KOPT-K1 (cell line): ENCODE results near the gene PATL1.
"Not testable (repeated sequence)": the region's sequence is repeated elsewhere in the genome, so short reads cannot be mapped to it uniquely, and the experiment has no call there.

Experiments
- H3K27ac ChIP-seq: fragments of 200-600 bp; sonication (generic); 2 replicates; pipeline ENCODE4 v1.5.1; 2016; ENCODE audit warnings: antibody characterized with exemption, mild to moderate bottlenecking, low read depth, low read length; ENCODE audit not compliant: poor library complexity, severe bottlenecking
- H3K36me3 ChIP-seq: fragments of 200-600 bp; sonication (generic); 2 replicates; pipeline ENCODE4 v1.5.1; 2017; ENCODE audit warnings: antibody characterized with exemption, mild to moderate bottlenecking, low read length, moderate library complexity; ENCODE audit not compliant: insufficient read depth
- H3K9me3 ChIP-seq: fragments of 200-600 bp; sonication (generic); 2 replicates; pipeline ENCODE4 v1.5.1; 2017; ENCODE audit warnings: antibody characterized with exemption, low read length, mild to moderate bottlenecking; ENCODE audit not compliant: insufficient read depth, poor library complexity, severe bottlenecking

PATL1 gene, protein sequence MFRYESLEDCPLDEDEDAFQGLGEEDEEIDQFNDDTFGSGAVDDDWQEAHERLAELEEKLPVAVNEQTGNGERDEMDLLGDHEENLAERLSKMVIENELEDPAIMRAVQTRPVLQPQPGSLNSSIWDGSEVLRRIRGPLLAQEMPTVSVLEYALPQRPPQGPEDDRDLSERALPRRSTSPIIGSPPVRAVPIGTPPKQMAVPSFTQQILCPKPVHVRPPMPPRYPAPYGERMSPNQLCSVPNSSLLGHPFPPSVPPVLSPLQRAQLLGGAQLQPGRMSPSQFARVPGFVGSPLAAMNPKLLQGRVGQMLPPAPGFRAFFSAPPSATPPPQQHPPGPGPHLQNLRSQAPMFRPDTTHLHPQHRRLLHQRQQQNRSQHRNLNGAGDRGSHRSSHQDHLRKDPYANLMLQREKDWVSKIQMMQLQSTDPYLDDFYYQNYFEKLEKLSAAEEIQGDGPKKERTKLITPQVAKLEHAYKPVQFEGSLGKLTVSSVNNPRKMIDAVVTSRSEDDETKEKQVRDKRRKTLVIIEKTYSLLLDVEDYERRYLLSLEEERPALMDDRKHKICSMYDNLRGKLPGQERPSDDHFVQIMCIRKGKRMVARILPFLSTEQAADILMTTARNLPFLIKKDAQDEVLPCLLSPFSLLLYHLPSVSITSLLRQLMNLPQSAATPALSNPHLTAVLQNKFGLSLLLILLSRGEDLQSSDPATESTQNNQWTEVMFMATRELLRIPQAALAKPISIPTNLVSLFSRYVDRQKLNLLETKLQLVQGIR

DNA sequence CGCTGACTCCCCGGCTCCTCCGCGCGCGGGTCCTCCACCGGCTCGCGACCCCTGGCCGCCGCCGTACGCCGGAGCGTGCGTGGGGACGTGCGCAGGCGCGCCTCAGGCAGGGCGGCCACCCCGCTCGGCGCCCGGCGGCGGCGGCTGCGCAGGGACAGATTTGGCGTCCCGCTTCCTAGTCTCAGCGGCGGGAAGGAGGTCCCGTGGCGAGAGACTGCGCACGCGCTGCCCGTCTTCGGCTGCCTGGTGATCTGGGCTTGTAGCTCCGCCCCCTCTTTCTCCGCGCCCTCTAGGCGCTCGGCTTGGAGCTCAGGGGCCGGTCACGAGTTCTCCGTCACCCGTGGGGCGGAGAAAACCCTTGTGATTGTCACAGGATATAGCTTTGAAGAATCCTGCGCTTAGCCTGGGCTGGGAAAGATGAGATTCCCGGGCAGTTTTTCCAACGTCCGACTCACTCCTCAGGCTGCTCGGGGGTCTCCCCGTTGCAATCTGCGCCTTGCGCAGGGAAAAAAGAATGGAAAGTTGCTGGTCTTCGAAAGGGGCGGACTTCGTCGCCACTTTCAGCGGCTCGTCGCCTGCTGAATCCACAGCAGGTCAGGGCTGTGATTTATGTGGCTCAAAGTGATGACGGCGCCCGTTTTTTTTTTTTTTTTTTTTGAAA is at the start of gene PATL1:
PATL1 (minus strand) TSS at position 88 of the 661 bp plus-strand sequence. CDS start 142 bp downstream, outside the sequence.
- Histone ChIP-seq H3K9me3 (no peaks in the 10 kb centered on the region), H3K36me3 (peaks cover 33% of the 10 kb centered on the region), H3K27ac (peak within 1 kb of the TSS; percentile 89)

DNA sequence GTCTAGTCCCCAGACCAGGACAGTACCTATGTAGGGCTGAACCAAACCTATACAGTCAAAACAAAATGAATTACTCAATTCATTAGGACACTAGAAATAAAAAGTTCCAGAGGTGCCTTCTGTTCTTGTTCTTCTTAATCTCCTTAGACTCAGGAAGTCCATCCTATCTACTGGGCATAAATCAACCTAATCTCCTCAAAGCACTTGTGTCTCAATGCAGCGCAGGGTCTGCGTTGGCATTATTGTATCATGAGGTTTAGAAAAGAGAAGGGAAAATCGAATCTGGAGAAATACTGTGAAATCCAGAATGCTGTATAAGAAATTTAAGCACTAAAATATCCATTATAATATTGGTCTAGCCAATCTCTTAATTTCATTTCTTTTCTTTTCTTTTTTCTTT is 47.2 kb upstream of the PATL1 start:
- H3K27ac ChIP-seq = no peak overlapping the region
- no peaks in the 10 kb centered on the region for H3K9me3 ChIP-seq
- H3K36me3 ChIP-seq = no peaks in the 10 kb centered on the region

DNA sequence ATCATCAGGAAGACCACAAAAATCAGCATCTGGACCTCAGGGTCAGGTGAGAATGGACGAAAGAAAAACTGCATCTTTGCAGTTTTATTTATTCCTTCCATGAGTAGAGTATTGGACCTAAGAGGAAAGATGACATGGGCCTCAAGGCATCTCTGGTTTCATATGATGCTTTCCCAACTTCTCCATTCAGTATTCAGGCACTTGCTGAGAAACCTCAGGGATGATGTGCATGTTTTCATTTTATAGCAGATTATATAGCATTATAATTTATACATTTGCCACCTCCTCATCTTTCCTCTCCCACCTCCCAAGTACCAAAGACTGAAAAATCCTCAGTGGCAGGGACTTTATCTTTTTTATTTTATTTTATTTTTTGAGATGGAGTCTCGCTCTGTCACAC is 44.9 kb upstream of the PATL1 start, which contains the start of gene OR10V1:
OR10V1 (minus strand) TSS at position 101 of the 400 bp plus-strand sequence; CDS start at position 101, 0 bp downstream.
- H3K27ac ChIP-seq = no peak within 1 kb of the TSS
- no peaks in the 10 kb centered on the region for H3K36me3 ChIP-seq
- no peaks in the 10 kb centered on the region for H3K9me3 ChIP-seq

DNA sequence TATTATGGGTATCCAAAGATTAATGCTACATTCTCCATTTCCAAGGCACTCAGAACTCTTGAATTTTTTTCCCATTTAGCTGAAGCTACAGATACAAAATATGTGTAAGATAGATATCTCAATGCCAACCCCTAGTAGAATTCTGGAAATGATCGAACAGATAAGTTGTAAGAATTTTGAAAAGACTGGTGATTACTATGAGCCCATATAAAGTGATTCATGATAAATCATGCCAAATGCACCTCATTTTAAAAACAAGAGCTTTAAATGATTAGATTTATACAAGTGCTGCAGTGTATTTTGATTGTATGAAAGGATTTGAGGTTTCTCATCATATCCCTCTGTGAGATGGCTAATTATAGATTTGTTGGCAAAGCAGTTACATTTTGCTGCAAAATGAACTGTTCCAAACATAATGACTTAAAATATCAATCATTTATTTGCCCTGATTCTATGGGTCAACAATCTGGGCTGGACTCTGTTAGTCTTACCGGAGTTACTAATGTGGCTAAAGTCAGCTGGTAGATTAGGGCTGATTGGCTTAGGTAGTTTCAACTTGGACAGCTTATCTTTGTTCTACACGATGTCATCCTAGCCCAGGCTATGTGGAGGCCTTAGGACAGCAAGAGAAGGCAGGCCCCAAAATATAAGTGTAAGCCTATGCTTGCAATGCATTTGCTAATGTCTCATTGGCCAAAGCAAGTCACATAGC is 41.5 kb upstream of the PATL1 start:
- H3K27ac ChIP-seq = no peak overlapping the region
- no peaks in the 10 kb centered on the region for H3K36me3 ChIP-seq
- no peaks in the 10 kb centered on the region for H3K9me3 ChIP-seq

DNA sequence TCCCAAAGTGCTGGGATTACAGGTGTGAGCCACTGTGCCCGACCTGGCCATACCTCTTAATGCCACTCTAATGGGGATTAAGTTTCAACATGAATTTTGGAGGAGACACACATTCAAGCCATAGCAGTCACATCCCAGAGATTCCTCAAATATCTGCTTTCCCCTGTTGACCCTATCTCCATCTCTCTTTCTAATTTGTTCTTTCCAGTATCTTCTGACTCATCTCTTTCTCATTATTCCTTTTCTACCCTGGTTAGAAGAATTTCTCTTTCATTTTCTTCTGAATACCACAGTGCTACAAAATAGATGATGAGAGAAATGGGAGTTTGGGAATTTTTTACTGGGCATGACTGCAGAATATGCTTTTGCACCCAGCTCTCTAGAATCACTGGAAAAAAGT is 39.7 kb upstream of the PATL1 start:
- no peaks in the 10 kb centered on the region for H3K9me3 ChIP-seq
- H3K27ac ChIP-seq = no peak overlapping the region
- no peaks in the 10 kb centered on the region for H3K36me3 ChIP-seq

DNA sequence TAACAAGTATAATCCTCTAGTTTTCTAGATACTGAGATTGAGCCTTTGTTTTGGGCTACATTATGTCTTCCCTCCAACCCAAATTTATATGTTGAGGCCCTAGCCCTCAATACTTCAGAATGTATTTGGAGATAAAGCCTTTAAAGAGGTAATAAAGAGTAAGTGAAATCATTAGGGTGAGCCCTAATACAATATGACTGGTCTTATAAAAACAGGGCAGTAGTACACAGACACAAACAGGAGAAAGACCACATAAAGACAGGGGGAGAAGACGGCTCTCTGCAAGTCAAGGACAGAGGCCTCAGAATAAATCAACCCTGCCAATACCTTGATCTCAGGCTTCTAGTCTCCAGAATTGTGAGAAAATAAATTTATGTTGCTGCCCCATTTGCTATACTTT is 38.5 kb upstream of the PATL1 start:
- Histone ChIP-seq H3K9me3 (no peaks in the 10 kb centered on the region), H3K27ac (no peak overlapping the region), H3K36me3 (no peaks in the 10 kb centered on the region)

DNA sequence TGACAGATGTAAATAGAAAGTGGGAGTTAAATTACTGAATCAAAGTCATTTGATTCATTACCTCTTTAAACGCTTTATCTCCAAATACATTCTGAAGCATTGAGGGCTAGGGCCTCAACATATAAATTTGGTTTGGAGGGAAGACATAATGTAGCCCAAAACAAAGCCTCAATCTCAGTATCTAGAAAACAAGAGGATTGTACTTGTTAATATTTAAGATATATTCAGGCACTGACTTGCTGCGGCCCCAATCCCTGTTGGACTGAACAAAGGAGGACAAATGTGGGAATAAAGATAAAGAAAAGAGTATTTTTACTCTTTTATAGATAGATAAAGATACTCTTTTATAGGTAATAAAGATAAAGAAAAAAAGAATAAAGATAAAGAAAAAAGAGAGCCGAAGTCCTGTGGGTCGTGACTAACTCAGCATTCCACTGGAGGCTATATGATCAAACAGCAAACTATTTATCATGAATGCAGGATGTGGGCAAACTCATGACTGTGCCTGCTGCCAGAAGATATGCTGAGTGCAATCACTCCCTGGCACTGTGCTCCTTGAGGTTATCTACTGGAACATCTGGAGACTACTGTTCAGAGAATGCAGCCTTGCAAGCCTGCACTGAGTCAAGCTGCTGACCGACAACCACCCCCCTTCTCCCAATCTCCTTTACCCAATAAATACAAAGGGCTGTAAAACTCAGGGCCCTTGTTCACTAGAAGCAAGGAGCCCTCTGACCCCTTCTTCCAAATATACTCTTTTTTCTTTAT is 37.9 kb upstream of the PATL1 start:
- H3K27ac ChIP-seq = no peak overlapping the region
- H3K36me3 ChIP-seq = no peaks in the 10 kb centered on the region
- H3K9me3 ChIP-seq = no peaks in the 10 kb centered on the region

DNA sequence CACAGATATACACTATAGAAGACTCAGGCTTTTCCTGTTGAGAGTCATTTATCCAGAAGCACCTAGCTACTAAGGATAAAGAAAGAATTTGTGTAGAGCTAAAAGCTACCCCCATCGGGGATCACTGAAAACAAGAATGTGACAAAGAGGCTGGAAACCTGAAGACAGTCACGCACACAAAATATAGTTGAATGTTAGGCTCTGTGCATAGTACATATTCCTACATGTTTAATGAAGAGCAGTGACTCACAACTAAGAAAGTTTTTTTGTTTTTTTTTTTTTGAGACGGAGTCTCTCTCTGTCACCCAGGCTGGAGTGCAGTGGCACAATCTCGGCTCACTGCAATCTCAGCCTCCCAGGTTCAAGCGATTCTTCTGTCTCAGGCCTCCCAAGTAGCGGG is 36.5 kb upstream of the PATL1 start:
- no peak overlapping the region for H3K27ac ChIP-seq
- no peaks in the 10 kb centered on the region for H3K36me3 ChIP-seq
- no peaks in the 10 kb centered on the region for H3K9me3 ChIP-seq

DNA sequence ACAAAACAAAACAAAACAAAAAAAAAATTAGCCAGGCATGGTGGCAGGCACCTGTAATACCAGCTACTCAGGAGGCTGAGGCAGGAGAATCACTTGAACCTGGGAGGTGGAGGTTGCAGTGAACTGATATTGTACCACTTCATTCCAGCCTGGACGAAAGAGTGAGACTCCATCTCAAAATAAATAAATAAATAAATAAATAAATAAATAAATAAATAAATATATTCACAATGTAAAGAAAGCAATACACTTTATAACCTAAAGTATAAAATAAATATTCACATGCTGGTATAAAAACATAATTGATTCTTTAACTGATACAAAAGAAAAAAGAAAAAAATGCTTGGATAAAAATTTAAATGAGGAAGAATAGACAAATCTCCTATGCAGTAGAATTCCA is 34.7 kb upstream of the PATL1 start:
- not testable (repeated sequence) for H3K27ac ChIP-seq, H3K9me3 ChIP-seq, H3K36me3 ChIP-seq

DNA sequence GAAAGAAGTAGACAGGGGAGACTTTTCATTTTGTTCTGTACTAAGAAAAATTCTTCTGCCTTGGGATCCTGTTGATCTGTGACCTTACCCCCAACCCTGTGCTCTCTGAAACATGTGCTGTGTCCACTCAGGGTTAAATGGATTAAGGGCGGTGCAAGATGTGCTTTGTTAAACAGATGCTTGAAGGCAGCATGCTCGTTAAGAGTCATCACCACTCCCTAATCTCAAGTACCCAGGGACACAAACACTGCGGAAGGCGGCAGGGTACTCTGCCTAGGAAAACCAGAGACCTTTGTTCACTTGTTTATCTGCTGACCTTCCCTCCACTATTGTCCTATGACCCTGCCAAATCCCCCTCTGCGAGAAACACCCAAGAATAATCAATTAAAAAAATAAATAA is 31.3 kb upstream of the PATL1 start:
- H3K9me3 ChIP-seq, H3K36me3 ChIP-seq, H3K27ac ChIP-seq: not testable (repeated sequence)

DNA sequence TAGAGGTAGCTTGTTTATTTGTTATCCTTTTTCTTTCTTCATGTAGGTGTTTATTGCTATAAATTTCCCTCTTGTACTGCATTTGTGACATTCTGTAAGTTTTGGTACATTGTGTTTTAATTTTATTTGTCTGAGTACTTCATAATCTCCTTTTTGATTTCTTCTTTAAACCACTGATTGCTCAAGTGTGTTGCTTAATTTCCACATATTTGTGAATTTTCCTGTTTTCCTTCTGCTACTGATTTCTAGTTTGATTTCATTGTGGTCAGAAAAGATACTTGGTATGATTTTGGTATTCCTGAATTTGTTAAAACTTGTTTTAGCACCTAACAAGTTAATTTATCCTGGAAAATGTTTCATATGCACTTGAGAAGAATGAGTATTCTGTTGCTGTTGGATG is 29.7 kb upstream of the PATL1 start:
- Histone ChIP-seq H3K27ac (no peak overlapping the region), H3K36me3 (no peaks in the 10 kb centered on the region), H3K9me3 (peaks cover 5% of the 10 kb centered on the region)

DNA sequence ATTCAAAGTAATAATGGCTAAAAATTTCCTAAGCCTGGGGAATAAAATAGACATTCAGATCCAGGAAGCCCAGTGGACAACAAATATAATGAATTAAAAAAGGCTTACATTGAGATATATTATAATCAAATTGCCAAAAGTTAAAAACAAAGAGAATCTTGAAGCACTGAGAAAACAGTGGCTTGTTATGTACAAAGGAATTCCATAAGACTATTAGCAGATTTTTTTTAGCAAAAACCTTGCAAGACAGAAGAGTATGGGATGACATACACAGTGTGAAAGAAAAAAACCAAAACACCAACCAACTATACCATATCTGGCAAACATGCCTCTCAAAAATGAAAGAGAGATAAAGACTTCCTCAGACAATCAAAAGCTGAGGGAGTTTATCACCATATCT is 24.1 kb upstream of the PATL1 start:
- Histone ChIP-seq H3K27ac (no peak overlapping the region), H3K9me3 (peaks cover 4% of the 10 kb centered on the region), H3K36me3 (no peaks in the 10 kb centered on the region)

DNA sequence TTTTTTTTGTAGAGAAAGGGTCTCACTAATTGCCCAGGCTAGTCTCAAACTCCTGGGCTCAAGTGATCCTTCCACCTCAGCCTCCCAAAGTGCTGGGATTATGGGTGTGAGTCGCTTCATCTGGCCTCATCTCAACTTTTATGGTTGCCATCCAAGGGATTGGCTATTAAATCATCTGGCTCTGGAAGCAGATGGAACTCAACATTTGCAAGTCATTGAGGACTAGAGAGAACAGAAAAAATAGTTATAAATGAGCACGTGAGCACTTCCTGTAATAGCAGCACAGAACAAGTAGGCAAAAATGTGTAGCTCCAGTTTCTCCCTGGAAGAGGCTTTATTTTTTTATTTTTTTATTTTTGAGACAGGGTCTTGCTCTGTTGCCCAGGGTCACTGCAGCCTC is 22.3 kb upstream of the PATL1 start:
- Histone ChIP-seq H3K9me3 (peaks cover 4% of the 10 kb centered on the region), H3K36me3 (no peaks in the 10 kb centered on the region), H3K27ac (no peak overlapping the region)

DNA sequence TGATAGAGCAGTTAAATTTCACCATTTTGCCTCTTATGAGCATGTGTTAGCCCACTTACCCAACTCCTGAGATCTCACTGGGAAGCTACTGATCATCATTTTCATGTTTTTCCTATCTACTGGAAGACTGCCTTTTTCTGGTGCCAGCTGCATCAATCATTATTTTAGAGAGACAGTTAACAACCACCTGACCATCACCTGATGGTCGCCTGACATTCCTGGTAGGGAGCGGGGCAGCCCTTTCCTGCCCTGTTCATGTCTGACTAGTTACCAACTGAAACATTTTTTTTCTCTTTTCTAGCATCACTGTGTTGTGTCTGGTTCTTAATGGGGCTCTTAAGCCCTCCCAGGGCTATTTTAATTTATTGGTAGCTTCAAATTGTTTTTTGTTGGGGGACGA is 20.2 kb upstream of the PATL1 start:
- Histone ChIP-seq H3K36me3 (no peaks in the 10 kb centered on the region), H3K27ac (no peak overlapping the region), H3K9me3 (peaks cover 9% of the 10 kb centered on the region)
